H9 (cell line): Measurements from ENCODE around the gene TMEM178B. TPM values are rescaled to one million over a fixed set of nuclear protein-coding genes. Genes with fewer than 3 reads are reported as not detected.

Source experiments
- DNase-seq: peaks from one replicate; pipeline ENCODE4 v3.0.0-alpha.2; 2017
- H2AFZ ChIP-seq: one replicate; pipeline ENCODE4 v1.6.1; 2013; ENCODE audit warnings: mild to moderate bottlenecking, low read length, control low read depth, moderate library complexity
- H2AK5ac ChIP-seq: 2 replicates; pipeline ENCODE4 v1.6.1; 2013; ENCODE audit warnings: low read length, control low read depth, mixed read lengths; ENCODE audit not compliant: insufficient read length
- H2BK120ac ChIP-seq: one replicate; pipeline ENCODE4 v1.6.1; 2013; ENCODE audit warnings: low read depth, mild to moderate bottlenecking, low read length, control low read depth, inconsistent platforms; ENCODE audit not compliant: poor library complexity, severe bottlenecking
- H2BK12ac ChIP-seq: 2 replicates; pipeline ENCODE4 v1.6.1; 2013; ENCODE audit warnings: low read length, control low read depth, mixed read lengths, low read depth; ENCODE audit not compliant: insufficient read length
- H2BK15ac ChIP-seq: 2 replicates; pipeline ENCODE4 v1.6.1; 2013; ENCODE audit warnings: low read depth, low read length, control low read depth
- H2BK20ac ChIP-seq: one replicate; pipeline ENCODE4 v1.6.1; 2013; ENCODE audit warnings: low read depth, mild to moderate bottlenecking, low read length, control low read depth, inconsistent platforms; ENCODE audit not compliant: poor library complexity, severe bottlenecking
- H2BK5ac ChIP-seq: 2 replicates; pipeline ENCODE4 v1.6.1; 2013; ENCODE audit warnings: low read length, control low read depth, mixed read lengths; ENCODE audit not compliant: insufficient read length
- H3K14ac ChIP-seq: 2 replicates; pipeline ENCODE4 v1.6.1; 2013; ENCODE audit warnings: low read length, control low read depth; ENCODE audit not compliant: insufficient read depth
- H3K18ac ChIP-seq: 2 replicates; pipeline ENCODE4 v1.6.1; 2013; ENCODE audit warnings: low read depth, mild to moderate bottlenecking, mixed read lengths, low read length, control low read depth; ENCODE audit not compliant: insufficient read length
- H3K23ac ChIP-seq: 2 replicates; pipeline ENCODE4 v1.6.1; 2013; ENCODE audit warnings: low read length, control low read depth, mixed read lengths, low read depth; ENCODE audit not compliant: insufficient read length
- H3K23me2 ChIP-seq: 2 replicates; pipeline ENCODE4 v1.6.1; 2013; ENCODE audit warnings: low read depth, mild to moderate bottlenecking, mixed read lengths, low read length, control low read depth; ENCODE audit not compliant: insufficient read length, poor library complexity, severe bottlenecking
- H3K27ac ChIP-seq: 2 replicates; pipeline ENCODE4 v1.5.1; 2013; ENCODE audit warnings: low read length, control low read depth, mixed read lengths, low read depth; ENCODE audit not compliant: insufficient read length
- H3K27me3 ChIP-seq: 2 replicates; pipeline ENCODE4 v1.6.1; 2013; ENCODE audit warnings: low read length, control low read depth, inconsistent platforms; ENCODE audit not compliant: insufficient read depth
- H3K4ac ChIP-seq: 2 replicates; pipeline ENCODE4 v1.6.1; 2013; ENCODE audit warnings: low read depth, mild to moderate bottlenecking, control low read depth, inconsistent platforms, low read length, moderate library complexity
- H3K4me1 ChIP-seq: 2 replicates; pipeline ENCODE4 v1.6.1; 2013; ENCODE audit warnings: low read length, control low read depth, inconsistent platforms; ENCODE audit not compliant: insufficient read depth
- H3K4me2 ChIP-seq: 2 replicates; pipeline ENCODE4 v1.6.1; 2013; ENCODE audit warnings: low read length, control low read depth, mixed read lengths; ENCODE audit not compliant: insufficient read length, insufficient read depth
- H3K56ac ChIP-seq: 2 replicates; pipeline ENCODE4 v1.6.1; 2013; ENCODE audit warnings: low read depth, mild to moderate bottlenecking, mixed read lengths, low read length, control low read depth; ENCODE audit not compliant: insufficient read length
- H3K79me1 ChIP-seq: 2 replicates; pipeline ENCODE4 v1.6.1; 2013; ENCODE audit warnings: low read depth, mild to moderate bottlenecking, moderate library complexity, low read length, control low read depth, inconsistent platforms; ENCODE audit not compliant: insufficient read depth, poor library complexity, severe bottlenecking
- H3K79me2 ChIP-seq: 2 replicates; pipeline ENCODE4 v1.6.1; 2013; ENCODE audit warnings: low read length, control low read depth, inconsistent platforms; ENCODE audit not compliant: insufficient read depth
- H3K9ac ChIP-seq: 2 replicates; pipeline ENCODE4 v1.6.1; 2013; ENCODE audit warnings: low read length, control low read depth, mixed read lengths; ENCODE audit not compliant: insufficient read length; ENCODE audit errors: extremely low read depth
- H3K9me3 ChIP-seq: one replicate; pipeline ENCODE4 v1.6.1; 2013; ENCODE audit warnings: low read depth, low read length, inconsistent platforms; ENCODE audit not compliant: control insufficient read depth
- H3T11ph ChIP-seq: one replicate; pipeline ENCODE4 v1.6.1; 2013; ENCODE audit warnings: mild to moderate bottlenecking, low read length, control low read depth, inconsistent platforms
- H4K20me1 ChIP-seq: one replicate; pipeline ENCODE4 v1.6.1; 2013; ENCODE audit not compliant: control insufficient read depth, insufficient read length, insufficient read depth
- H4K5ac ChIP-seq: 2 replicates; pipeline ENCODE4 v1.6.1; 2013; ENCODE audit warnings: low read depth, mild to moderate bottlenecking, mixed read lengths, low read length, control low read depth; ENCODE audit not compliant: insufficient read length
- H4K8ac ChIP-seq: replicated peaks from 2 replicates; pipeline ENCODE4 v1.6.1; 2013; ENCODE audit warnings: low read length, control low read depth, mixed read lengths, low read depth; ENCODE audit not compliant: insufficient read length
- H4K91ac ChIP-seq: 2 replicates; pipeline ENCODE4 v1.6.1; 2013; ENCODE audit warnings: low read depth, mild to moderate bottlenecking, moderate library complexity, mixed read lengths, low read length, control low read depth; ENCODE audit not compliant: insufficient read length
- H3K27ac Mint-ChIP-seq, 3 experiments: 2 replicates in 2 of 3; 3 replicates in 1 of 3; pipeline ENCODE4 v1.8.0; 2020 to 2021; ENCODE audit warnings: mixed read lengths in 3 of 3, mild to moderate bottlenecking in 1 of 3, moderate library complexity in 1 of 3
- H3K27me3 Mint-ChIP-seq: 2 replicates; pipeline ENCODE4 v1.8.0; 2021; ENCODE audit warnings: low read depth, mild to moderate bottlenecking, moderate library complexity, mixed read lengths
- H3K36me3 Mint-ChIP-seq, 3 experiments: 2 replicates in 2 of 3; 3 replicates in 1 of 3; pipeline ENCODE4 v1.8.0; 2020 to 2021; ENCODE audit warnings: low read depth in 3 of 3, mixed read lengths in 3 of 3; ENCODE audit not compliant: insufficient read depth in 1 of 3
- H3K4me1 Mint-ChIP-seq, 2 experiments: 2 replicates each; pipeline ENCODE4 v1.8.0; 2020; ENCODE audit warnings: mixed read lengths in 2 of 2
- H3K4me3 Mint-ChIP-seq, 2 experiments: 2 replicates in 1 of 2; 3 replicates in 1 of 2; pipeline ENCODE4 v1.8.0; 2020 to 2021; ENCODE audit warnings: mild to moderate bottlenecking in 2 of 2, mixed read lengths in 2 of 2, moderate library complexity in 1 of 2
- H3K9me3 Mint-ChIP-seq, 2 experiments: 2 replicates in 1 of 2; 3 replicates in 1 of 2; pipeline ENCODE4 v1.8.0; 2020; ENCODE audit warnings: mild to moderate bottlenecking in 2 of 2, mixed read lengths in 2 of 2, moderate library complexity in 1 of 2
- WGBS: extraction: QIAGEN DNeasy Blood & Tissue Kit; methylation state at CpG from one replicate; pipeline ENCODE4 v1.1.7; 2013; ENCODE audit warnings: missing lambda C conversion rate, low lambda C conversion rate, mixed read lengths; ENCODE audit not compliant: insufficient read length; ENCODE audit errors: extremely low coverage; 5-methylcytosine and 5-hydroxymethylcytosine counted together
- total RNA-seq: library from RNA; stranded (reverse); gene quantifications from 2 replicates; pipeline ENCODE4 v1.2.1, GENCODE V29; 2021
- TF ChIP-seq, protein P1 (sequence below): fragments of 200-600 bp; sonication (generic); conservative IDR thresholded peaks from 3 replicates; pipeline ENCODE4 v1.8.0; 2021; ENCODE audit warnings: antibody characterized with exemption, mild to moderate bottlenecking

TMEM178B gene
- total RNA-seq, 1 experiment from 2014 or later: 11.3 TPM

DNA sequence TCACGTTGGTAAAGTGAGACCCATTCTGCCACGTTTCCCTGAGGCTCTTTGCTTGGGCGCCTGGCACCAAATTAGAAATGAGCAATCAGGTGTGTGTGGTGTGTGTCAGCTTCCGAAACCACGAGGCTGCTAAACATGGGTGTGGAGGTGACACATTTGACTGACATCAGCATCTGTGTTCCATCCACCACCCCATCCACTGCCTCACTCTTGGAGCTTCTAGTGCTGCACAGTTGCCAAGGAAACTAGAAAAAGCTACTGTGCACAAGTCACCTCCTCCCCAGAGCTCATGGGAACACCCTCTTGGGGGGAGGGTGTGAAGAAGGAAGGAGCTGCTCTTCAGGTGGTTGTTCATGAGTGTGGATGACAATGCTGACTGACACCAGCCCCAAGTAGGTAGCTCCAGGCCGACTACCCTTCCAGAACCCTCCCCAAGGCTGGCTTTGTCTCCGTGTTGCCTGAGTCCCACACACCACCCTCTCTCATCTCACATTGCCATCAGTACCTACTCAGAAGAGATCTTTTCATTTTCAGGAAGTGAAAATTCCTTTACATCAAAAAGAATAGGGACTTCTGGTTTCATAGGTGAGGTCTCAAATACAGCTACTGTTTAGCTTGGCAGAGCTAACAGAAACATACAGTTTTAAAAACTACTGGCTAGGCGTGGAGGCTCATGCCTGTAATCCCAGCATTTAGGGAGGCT is 152.2 kb downstream of the TMEM178B start:
- peaks cover 3 to 10% of the 10 kb centered on the region in 2 experiments; a peak in 3 of 4 replicates for H3K4me1 Mint-ChIP-seq
- H2AK5ac ChIP-seq: no peak overlapping the region
- H3K27me3 Mint-ChIP-seq: no peaks in the 10 kb centered on the region
- H2BK12ac ChIP-seq: no peak overlapping the region
- WGBS: no CpG with 5 or more reads among the region's 8 CpGs
- H3K9me3 Mint-ChIP-seq: no peaks in the 10 kb centered on the region
- H4K8ac ChIP-seq: no peak overlapping the region
- H3K23me2 ChIP-seq: no peaks in the 10 kb centered on the region
- H2AFZ ChIP-seq: no peak overlapping the region
- H3K14ac ChIP-seq: no peak overlapping the region; the same call in 1 of the 2 replicates
- no peak overlapping the region for H2BK20ac ChIP-seq
- no peak overlapping the region for H4K91ac ChIP-seq
- H2BK5ac ChIP-seq: no peak overlapping the region
- H3K27ac ChIP-seq: no peak overlapping the region
- H3K9ac ChIP-seq: no peak overlapping the region
- no peak overlapping the region for H4K5ac ChIP-seq
- no peaks in the 10 kb centered on the region for H3K79me1 ChIP-seq
- TF ChIP-seq, protein P1, sequence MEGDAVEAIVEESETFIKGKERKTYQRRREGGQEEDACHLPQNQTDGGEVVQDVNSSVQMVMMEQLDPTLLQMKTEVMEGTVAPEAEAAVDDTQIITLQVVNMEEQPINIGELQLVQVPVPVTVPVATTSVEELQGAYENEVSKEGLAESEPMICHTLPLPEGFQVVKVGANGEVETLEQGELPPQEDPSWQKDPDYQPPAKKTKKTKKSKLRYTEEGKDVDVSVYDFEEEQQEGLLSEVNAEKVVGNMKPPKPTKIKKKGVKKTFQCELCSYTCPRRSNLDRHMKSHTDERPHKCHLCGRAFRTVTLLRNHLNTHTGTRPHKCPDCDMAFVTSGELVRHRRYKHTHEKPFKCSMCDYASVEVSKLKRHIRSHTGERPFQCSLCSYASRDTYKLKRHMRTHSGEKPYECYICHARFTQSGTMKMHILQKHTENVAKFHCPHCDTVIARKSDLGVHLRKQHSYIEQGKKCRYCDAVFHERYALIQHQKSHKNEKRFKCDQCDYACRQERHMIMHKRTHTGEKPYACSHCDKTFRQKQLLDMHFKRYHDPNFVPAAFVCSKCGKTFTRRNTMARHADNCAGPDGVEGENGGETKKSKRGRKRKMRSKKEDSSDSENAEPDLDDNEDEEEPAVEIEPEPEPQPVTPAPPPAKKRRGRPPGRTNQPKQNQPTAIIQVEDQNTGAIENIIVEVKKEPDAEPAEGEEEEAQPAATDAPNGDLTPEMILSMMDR: no peak
- no peaks in the 10 kb centered on the region for H3K27me3 ChIP-seq
- no peak overlapping the region for H3K4ac ChIP-seq
- no peaks in the 10 kb centered on the region for H4K20me1 ChIP-seq
- no peaks in the 10 kb centered on the region; a peak in 1 of 7 replicates for H3K36me3 Mint-ChIP-seq
- no peak overlapping the region for H3K56ac ChIP-seq
- no peak overlapping the region for H2BK15ac ChIP-seq
- H3K9me3 ChIP-seq: no peaks in the 10 kb centered on the region
- no peaks in the 10 kb centered on the region for H3K79me2 ChIP-seq
- no peaks in the 10 kb centered on the region; the same call in 1 of the 2 replicates for H3K4me1 ChIP-seq
- no peak overlapping the region for H3K18ac ChIP-seq
- H3T11ph ChIP-seq: no peak overlapping the region
- H3K4me3 Mint-ChIP-seq: no peak overlapping the region
- no peak overlapping the region for H2BK120ac ChIP-seq
- no peak overlapping the region for H3K4me2 ChIP-seq
- no peak overlapping the region for H3K27ac Mint-ChIP-seq
- no peak for DNase-seq
- H3K23ac ChIP-seq: no peak overlapping the region
